Measurements from ENCODE around the gene ASAP3.

- TF ChIP-seq, protein P1, sequence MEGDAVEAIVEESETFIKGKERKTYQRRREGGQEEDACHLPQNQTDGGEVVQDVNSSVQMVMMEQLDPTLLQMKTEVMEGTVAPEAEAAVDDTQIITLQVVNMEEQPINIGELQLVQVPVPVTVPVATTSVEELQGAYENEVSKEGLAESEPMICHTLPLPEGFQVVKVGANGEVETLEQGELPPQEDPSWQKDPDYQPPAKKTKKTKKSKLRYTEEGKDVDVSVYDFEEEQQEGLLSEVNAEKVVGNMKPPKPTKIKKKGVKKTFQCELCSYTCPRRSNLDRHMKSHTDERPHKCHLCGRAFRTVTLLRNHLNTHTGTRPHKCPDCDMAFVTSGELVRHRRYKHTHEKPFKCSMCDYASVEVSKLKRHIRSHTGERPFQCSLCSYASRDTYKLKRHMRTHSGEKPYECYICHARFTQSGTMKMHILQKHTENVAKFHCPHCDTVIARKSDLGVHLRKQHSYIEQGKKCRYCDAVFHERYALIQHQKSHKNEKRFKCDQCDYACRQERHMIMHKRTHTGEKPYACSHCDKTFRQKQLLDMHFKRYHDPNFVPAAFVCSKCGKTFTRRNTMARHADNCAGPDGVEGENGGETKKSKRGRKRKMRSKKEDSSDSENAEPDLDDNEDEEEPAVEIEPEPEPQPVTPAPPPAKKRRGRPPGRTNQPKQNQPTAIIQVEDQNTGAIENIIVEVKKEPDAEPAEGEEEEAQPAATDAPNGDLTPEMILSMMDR (conservative IDR thresholded peaks at IDR 0.05), result no peak
- no peak for TF ChIP-seq EZH2 (IDR thresholded peaks at IDR 0.05; ENCODE audit: low read depth)
These were observed at the start of gene ASAP3 for GRCh38 chr1:23483321-23484252.
